HEK293 (cell line): ENCODE measurements around the gene SHISAL2A.

Experiments
- CTCF ChIA-PET: fragments of 350-600 bp; formaldehyde crosslinking; extraction: SDS; loops from one replicate; lab custom pipeline; 2021; ENCODE audit warnings: antibody characterized with exemption; lab: Yijun Ruan, JAX
- POLR2A ChIA-PET: fragments of 300-600 bp; formaldehyde crosslinking; extraction: SDS; loops from one replicate; lab custom pipeline; 2020; ENCODE audit warnings: antibody characterized with exemption, inconsistent platforms; lab: Yijun Ruan, JAX
- H3K27ac ChIP-seq: fragments of 200-500 bp; sonication (Bioruptor generic); 2 replicates; pipeline ENCODE4 v1.5.1; 2014; ENCODE audit warnings: low read depth, low read length, control low read depth, inconsistent platforms; ENCODE audit errors: extremely low read depth
- H3K36me3 ChIP-seq, 2 experiments: fragments of 200-500 bp in 1 of 2; sonication (Bioruptor generic) in 1 of 2; 1 replicate in 1 of 2; 2 replicates in 1 of 2; pipeline ENCODE4 v1.5.1; 2014 to 2017; ENCODE audit warnings: inconsistent platforms in 2 of 2, low read length in 2 of 2; ENCODE audit not compliant: control insufficient read depth in 2 of 2, insufficient read depth in 1 of 2
- H3K4me1 ChIP-seq: fragments of 200-500 bp; sonication (Bioruptor generic); 2 replicates; pipeline ENCODE4 v1.5.1; 2014; ENCODE audit warnings: mild to moderate bottlenecking, low read length, inconsistent platforms; ENCODE audit not compliant: control insufficient read depth, insufficient read depth
- H3K4me3 ChIP-seq: 2 replicates; pipeline ENCODE4 v1.5.1; 2011; ENCODE audit warnings: low read depth, mild to moderate bottlenecking, control low read depth, low read length, moderate library complexity
- H3K9me3 ChIP-seq: fragments of 200-500 bp; sonication (Bioruptor generic); 2 replicates; pipeline ENCODE4 v1.5.1; 2014; ENCODE audit warnings: low read depth, low read length, inconsistent platforms; ENCODE audit not compliant: control insufficient read depth, insufficient read depth
- EGR2 ChIP-seq: fragments of 450-650 bp; formaldehyde crosslinking; IDR thresholded peaks from 2 replicates; pipeline ENCODE4 v1.5.1; 2016; ENCODE audit warnings: low read depth, missing biosample characterization, missing genetic modification characterization
- KLF10 ChIP-seq: fragments of 450-650 bp; IDR thresholded peaks from 2 replicates; pipeline ENCODE4 v1.5.1; 2018; ENCODE audit warnings: missing biosample characterization, mild to moderate bottlenecking, missing genetic modification characterization
- KLF8 ChIP-seq: fragments of 450-650 bp; formaldehyde crosslinking; IDR thresholded peaks from 2 replicates; pipeline ENCODE4 v1.5.1; 2016; ENCODE audit warnings: missing biosample characterization, missing genetic modification characterization
- ZBTB7A ChIP-seq: fragments of 450-650 bp; formaldehyde crosslinking; IDR thresholded peaks from 2 replicates; pipeline ENCODE4 v1.5.1; 2016; ENCODE audit warnings: low read depth, missing biosample characterization, missing genetic modification characterization
- ZNF155 ChIP-seq: fragments of 450-650 bp; formaldehyde crosslinking; IDR thresholded peaks from 2 replicates; pipeline ENCODE4 v1.5.1; 2016; ENCODE audit warnings: missing biosample characterization, missing genetic modification characterization
- ZNF248 ChIP-seq: fragments of 450-650 bp; formaldehyde crosslinking; IDR thresholded peaks from 2 replicates; pipeline ENCODE4 v1.5.1; 2017; ENCODE audit warnings: missing biosample characterization, missing genetic modification characterization
- ZNF664 ChIP-seq: fragments of 450-650 bp; formaldehyde crosslinking; IDR thresholded peaks from 2 replicates; pipeline ENCODE4 v1.5.1; 2016; ENCODE audit warnings: missing biosample characterization, missing genetic modification characterization
- ZNF747 ChIP-seq: fragments of 450-650 bp; formaldehyde crosslinking; IDR thresholded peaks from 2 replicates; pipeline ENCODE4 v1.5.1; 2016; ENCODE audit warnings: missing biosample characterization, missing genetic modification characterization
- ZNF768 ChIP-seq: fragments of 450-650 bp; formaldehyde crosslinking; IDR thresholded peaks from 2 replicates; pipeline ENCODE4 v1.5.1; 2018; ENCODE audit warnings: missing biosample characterization, mild to moderate bottlenecking, missing genetic modification characterization
- ZNF830 ChIP-seq: fragments of 450-650 bp; IDR thresholded peaks from 2 replicates; pipeline ENCODE4 v1.5.0; 2018; ENCODE audit warnings: missing biosample characterization, missing genetic modification characterization, low read depth, mild to moderate bottlenecking, moderate library complexity
- TF ChIP-seq, protein P1 (sequence below): fragments of 450-650 bp; formaldehyde crosslinking; IDR thresholded peaks from 2 replicates; pipeline ENCODE4 v1.5.1; 2016; ENCODE audit warnings: missing biosample characterization, missing genetic modification characterization, borderline replicate concordance
- TF ChIP-seq, protein P2 (sequence below): fragments of 450-650 bp; formaldehyde crosslinking; IDR thresholded peaks from 2 replicates; pipeline ENCODE4 v1.5.1; 2017; ENCODE audit warnings: missing biosample characterization, missing genetic modification characterization
- TF ChIP-seq, protein P3 (sequence below): fragments of 450-650 bp; IDR thresholded peaks from 2 replicates; pipeline ENCODE4 v1.5.1; 2018; ENCODE audit warnings: missing biosample characterization, mild to moderate bottlenecking, missing genetic modification characterization
- TF ChIP-seq, protein P4 (sequence below): fragments of 450-650 bp; formaldehyde crosslinking; IDR thresholded peaks from 2 replicates; pipeline ENCODE4 v1.5.1; 2017; ENCODE audit warnings: missing biosample characterization, missing genetic modification characterization

SHISAL2A gene

DNA sequence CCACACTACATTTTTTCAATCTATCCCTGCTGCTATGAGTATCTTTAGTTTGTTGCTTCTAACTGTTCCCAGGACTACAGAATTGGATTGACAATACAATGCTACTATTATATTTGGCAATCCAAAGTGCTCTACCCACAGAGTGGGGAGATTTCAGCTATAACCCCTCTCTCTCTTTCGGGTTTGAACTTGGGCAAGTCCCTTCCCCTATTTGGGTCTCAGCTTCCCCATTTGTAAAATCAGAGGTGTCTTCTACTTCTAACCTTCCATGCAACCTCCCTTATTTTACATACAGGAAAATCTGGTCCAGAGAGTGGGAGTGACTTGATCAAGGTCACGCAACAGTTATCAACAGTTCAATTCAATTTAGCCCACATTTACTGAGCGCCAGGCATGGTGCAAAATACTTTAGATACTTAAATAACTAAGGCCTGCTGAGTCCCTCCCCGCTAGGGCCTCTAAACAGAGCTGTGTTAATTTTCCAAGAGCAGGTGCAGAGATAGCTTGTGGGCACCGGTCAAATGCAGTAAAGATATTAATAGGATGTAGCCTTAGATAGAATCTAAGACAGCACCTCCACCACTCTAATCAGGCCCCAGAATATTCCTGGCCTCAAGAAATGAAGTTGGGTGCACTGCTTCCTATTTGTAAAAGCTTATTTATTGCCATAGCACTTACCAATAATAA, 40.2 kb upstream of the SHISAL2A start (continued):
- TF ChIP-seq, protein P1, sequence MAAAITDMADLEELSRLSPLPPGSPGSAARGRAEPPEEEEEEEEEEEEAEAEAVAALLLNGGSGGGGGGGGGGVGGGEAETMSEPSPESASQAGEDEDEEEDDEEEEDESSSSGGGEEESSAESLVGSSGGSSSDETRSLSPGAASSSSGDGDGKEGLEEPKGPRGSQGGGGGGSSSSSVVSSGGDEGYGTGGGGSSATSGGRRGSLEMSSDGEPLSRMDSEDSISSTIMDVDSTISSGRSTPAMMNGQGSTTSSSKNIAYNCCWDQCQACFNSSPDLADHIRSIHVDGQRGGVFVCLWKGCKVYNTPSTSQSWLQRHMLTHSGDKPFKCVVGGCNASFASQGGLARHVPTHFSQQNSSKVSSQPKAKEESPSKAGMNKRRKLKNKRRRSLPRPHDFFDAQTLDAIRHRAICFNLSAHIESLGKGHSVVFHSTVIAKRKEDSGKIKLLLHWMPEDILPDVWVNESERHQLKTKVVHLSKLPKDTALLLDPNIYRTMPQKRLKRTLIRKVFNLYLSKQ (tag by site-specific recombination), result no peak
- no peak for TF ChIP-seq ZNF155 (tag by site-specific recombination)
- no peak for TF ChIP-seq KLF8 (tag by site-specific recombination)
- no peak for TF ChIP-seq ZNF747
- TF ChIP-seq ZNF830 (tag by site-specific recombination), result no peak
- TF ChIP-seq, protein P2, sequence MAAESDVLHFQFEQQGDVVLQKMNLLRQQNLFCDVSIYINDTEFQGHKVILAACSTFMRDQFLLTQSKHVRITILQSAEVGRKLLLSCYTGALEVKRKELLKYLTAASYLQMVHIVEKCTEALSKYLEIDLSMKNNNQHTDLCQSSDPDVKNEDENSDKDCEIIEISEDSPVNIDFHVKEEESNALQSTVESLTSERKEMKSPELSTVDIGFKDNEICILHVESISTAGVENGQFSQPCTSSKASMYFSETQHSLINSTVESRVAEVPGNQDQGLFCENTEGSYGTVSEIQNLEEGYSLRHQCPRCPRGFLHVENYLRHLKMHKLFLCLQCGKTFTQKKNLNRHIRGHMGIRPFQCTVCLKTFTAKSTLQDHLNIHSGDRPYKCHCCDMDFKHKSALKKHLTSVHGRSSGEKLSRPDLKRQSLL (tag by site-specific recombination), result no peak
- TF ChIP-seq KLF10, result no peak
- TF ChIP-seq, protein P3, sequence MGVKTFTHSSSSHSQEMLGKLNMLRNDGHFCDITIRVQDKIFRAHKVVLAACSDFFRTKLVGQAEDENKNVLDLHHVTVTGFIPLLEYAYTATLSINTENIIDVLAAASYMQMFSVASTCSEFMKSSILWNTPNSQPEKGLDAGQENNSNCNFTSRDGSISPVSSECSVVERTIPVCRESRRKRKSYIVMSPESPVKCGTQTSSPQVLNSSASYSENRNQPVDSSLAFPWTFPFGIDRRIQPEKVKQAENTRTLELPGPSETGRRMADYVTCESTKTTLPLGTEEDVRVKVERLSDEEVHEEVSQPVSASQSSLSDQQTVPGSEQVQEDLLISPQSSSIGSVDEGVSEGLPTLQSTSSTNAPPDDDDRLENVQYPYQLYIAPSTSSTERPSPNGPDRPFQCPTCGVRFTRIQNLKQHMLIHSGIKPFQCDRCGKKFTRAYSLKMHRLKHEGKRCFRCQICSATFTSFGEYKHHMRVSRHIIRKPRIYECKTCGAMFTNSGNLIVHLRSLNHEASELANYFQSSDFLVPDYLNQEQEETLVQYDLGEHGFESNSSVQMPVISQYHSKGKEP (tag by site-specific recombination), result no peak
- TF ChIP-seq, protein P4, sequence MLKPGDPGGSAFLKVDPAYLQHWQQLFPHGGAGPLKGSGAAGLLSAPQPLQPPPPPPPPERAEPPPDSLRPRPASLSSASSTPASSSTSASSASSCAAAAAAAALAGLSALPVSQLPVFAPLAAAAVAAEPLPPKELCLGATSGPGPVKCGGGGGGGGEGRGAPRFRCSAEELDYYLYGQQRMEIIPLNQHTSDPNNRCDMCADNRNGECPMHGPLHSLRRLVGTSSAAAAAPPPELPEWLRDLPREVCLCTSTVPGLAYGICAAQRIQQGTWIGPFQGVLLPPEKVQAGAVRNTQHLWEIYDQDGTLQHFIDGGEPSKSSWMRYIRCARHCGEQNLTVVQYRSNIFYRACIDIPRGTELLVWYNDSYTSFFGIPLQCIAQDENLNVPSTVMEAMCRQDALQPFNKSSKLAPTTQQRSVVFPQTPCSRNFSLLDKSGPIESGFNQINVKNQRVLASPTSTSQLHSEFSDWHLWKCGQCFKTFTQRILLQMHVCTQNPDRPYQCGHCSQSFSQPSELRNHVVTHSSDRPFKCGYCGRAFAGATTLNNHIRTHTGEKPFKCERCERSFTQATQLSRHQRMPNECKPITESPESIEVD (tag by site-specific recombination), result no peak
- no peak for TF ChIP-seq ZNF768 (tag by site-specific recombination)
- TF ChIP-seq, all 188 proteins: peak for 0

DNA sequence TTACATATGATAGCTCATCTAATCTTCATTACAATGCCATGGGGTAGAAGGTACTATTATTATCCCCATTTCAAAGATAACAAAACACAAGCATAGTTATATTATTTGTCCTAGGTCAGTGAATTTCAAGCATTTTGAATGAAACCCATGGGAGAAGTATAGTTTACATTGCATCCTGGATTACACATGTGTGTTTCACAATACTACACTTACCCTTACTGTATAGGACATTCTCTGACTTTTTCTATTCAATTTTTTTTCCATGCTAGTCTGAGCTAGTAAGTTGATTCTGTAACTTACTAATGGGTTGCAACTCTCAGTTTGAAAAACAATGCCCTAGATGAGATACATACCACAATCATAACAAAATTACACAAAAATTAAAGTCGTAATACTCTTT, 39.5 kb upstream of the SHISAL2A start:
- POLR2A ChIA-PET, result no interaction called here
- H3K4me3 ChIP-seq, result no peak overlapping the region
- no peaks in the 10 kb centered on the region for H3K9me3 ChIP-seq
- H3K36me3 ChIP-seq, result no peaks in the 10 kb centered on the region
- CTCF ChIA-PET, result interaction anchor here (1.2 kb wide), 1 partner anchor 77 kb away, joined by 3 read pairs; no protein-coding TSS in a partner anchor
- no peaks in the 10 kb centered on the region for H3K4me1 ChIP-seq
- TF ChIP-seq ZNF248 (tag by site-specific recombination) (no peak), ZNF664 (tag by site-specific recombination) (0 out of 2 replicates have a peak, but pooled peaks have one; percentile 25)
- H3K27ac ChIP-seq, result no peak overlapping the region

DNA sequence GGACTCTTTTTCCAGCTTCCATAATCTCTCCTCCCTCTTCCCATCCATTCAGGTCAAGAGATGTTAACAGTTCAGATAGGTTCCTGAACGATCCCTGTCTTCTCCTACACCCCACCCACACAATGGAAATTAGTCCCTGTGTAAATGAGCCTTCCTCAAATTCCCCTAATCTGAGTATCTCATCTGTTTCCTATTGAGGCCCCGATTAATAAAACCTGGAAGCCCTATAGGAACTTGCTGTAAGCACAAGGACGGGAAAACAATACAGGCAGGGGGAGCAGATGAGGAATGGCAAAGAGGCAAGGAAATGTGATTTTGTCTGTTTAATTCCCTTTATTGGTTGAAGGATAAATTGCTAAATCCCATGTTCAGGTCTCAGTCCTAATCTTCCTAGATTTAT, 37.9 kb upstream of the SHISAL2A start:
- CTCF ChIA-PET, result no interaction called here
- TF ChIP-seq ZBTB7A (tag by site-specific recombination) (no peak), EGR2 (tag by site-specific recombination) (peak; percentile 23; the same call in 1 of the 2 replicates)

More for the DNA sequence above, 37.9 kb upstream of the SHISAL2A start:
- Histone ChIP-seq H3K4me3 (no peak overlapping the region), H3K4me1 (no peaks in the 10 kb centered on the region), H3K27ac (no peak overlapping the region), H3K9me3 (no peaks in the 10 kb centered on the region), H3K36me3 (no peaks in the 10 kb centered on the region)
- POLR2A ChIA-PET, result no interaction called here
